Trophoblast cell (in vitro differentiated cells and primary cell): ENCODE measurements around the gene TCF25.

Experiments
- DNase-seq, 2 donors: peaks; one replicate each; pipeline ENCODE4 v3.0.0-alpha.2; 2016
- H2AFZ ChIP-seq: 2 replicates; pipeline ENCODE4 v1.6.1; 2013; ENCODE audit warnings: low read length, moderate library complexity, mild to moderate bottlenecking; ENCODE audit not compliant: insufficient read depth, poor library complexity
- H2AK5ac ChIP-seq: 2 replicates; pipeline ENCODE4 v1.6.1; 2013; ENCODE audit warnings: mild to moderate bottlenecking, low read length
- H2BK120ac ChIP-seq: 2 replicates; pipeline ENCODE4 v1.6.1; 2013; ENCODE audit warnings: low read length, mild to moderate bottlenecking, moderate library complexity; ENCODE audit not compliant: insufficient read depth, poor library complexity
- H2BK12ac ChIP-seq: 2 replicates; pipeline ENCODE4 v1.6.1; 2013; ENCODE audit warnings: mild to moderate bottlenecking, low read length, moderate library complexity
- H2BK5ac ChIP-seq: 2 replicates; pipeline ENCODE4 v1.6.1; 2013; ENCODE audit warnings: low read length, low read depth, moderate library complexity, mild to moderate bottlenecking; ENCODE audit not compliant: poor library complexity
- H3K14ac ChIP-seq: 2 replicates; pipeline ENCODE4 v1.6.1; 2013; ENCODE audit warnings: mild to moderate bottlenecking, low read length
- H3K18ac ChIP-seq: 2 replicates; pipeline ENCODE4 v1.6.1; 2013; ENCODE audit warnings: mild to moderate bottlenecking, low read length
- H3K23ac ChIP-seq: 2 replicates; pipeline ENCODE4 v1.6.1; 2013; ENCODE audit warnings: low read length
- H3K27ac ChIP-seq: 2 replicates; pipeline ENCODE4 v1.5.1; 2013; ENCODE audit warnings: low read depth, mild to moderate bottlenecking, inconsistent platforms, low read length, moderate library complexity
- H3K27me3 ChIP-seq: 2 replicates; pipeline ENCODE4 v1.6.1; 2013; ENCODE audit warnings: inconsistent platforms, mild to moderate bottlenecking, low read length, moderate library complexity; ENCODE audit not compliant: insufficient read depth
- H3K36me3 ChIP-seq, 2 experiments: 1 replicate in 1 of 2; 2 replicates in 1 of 2; pipeline ENCODE4 v1.6.1; 2013; ENCODE audit warnings: low read length in 2 of 2, mild to moderate bottlenecking in 2 of 2, moderate library complexity in 1 of 2; ENCODE audit not compliant: insufficient read depth in 2 of 2, control insufficient read depth in 1 of 2
- H3K4ac ChIP-seq: 2 replicates; pipeline ENCODE4 v1.6.1; 2013; ENCODE audit warnings: low read depth, mild to moderate bottlenecking, low read length, moderate library complexity
- H3K4me1 ChIP-seq, 2 experiments: 1 replicate in 1 of 2; 2 replicates in 1 of 2; pipeline ENCODE4 v1.6.1; 2013; ENCODE audit warnings: low read length in 2 of 2, mild to moderate bottlenecking in 2 of 2, moderate library complexity in 1 of 2; ENCODE audit not compliant: insufficient read depth in 2 of 2, control insufficient read depth in 1 of 2
- H3K4me2 ChIP-seq: 2 replicates; pipeline ENCODE4 v1.6.1; 2013; ENCODE audit warnings: inconsistent platforms, mild to moderate bottlenecking, low read length, moderate library complexity
- H3K4me3 ChIP-seq: 2 replicates; pipeline ENCODE4 v1.5.1; 2013; ENCODE audit warnings: mild to moderate bottlenecking, low read depth, low read length, inconsistent platforms
- H3K79me1 ChIP-seq: one replicate; pipeline ENCODE4 v1.6.1; 2013; ENCODE audit warnings: low read length
- H3K79me2 ChIP-seq: 2 replicates; pipeline ENCODE4 v1.6.1; 2013; ENCODE audit warnings: low read length, mild to moderate bottlenecking; ENCODE audit not compliant: control insufficient read depth, insufficient read depth, poor library complexity
- H3K9ac ChIP-seq: 2 replicates; pipeline ENCODE4 v1.6.1; 2013; ENCODE audit warnings: mild to moderate bottlenecking, low read length
- H3K9me3 ChIP-seq: 2 replicates; pipeline ENCODE4 v1.6.1; 2013; ENCODE audit warnings: low read depth, mild to moderate bottlenecking, control low read depth, inconsistent platforms, low read length; ENCODE audit not compliant: insufficient read depth
- H4K12ac ChIP-seq: 2 replicates; pipeline ENCODE4 v1.6.1; 2013; ENCODE audit warnings: low read depth, mild to moderate bottlenecking, low read length, moderate library complexity
- H4K8ac ChIP-seq: 2 replicates; pipeline ENCODE4 v1.6.1; 2013; ENCODE audit warnings: low read depth, mild to moderate bottlenecking, low read length, moderate library complexity
- H4K91ac ChIP-seq: one replicate; pipeline ENCODE4 v1.6.1; 2013; ENCODE audit warnings: low read depth, mild to moderate bottlenecking, low read length, moderate library complexity
- WGBS: extraction: QIAGEN DNeasy Blood & Tissue Kit; methylation state at CpG from one replicate; pipeline ENCODE4 v1.1.7; 2013; ENCODE audit warnings: missing lambda C conversion rate; ENCODE audit not compliant: insufficient read length, insufficient coverage; ENCODE audit errors: extremely low coverage; 5-methylcytosine and 5-hydroxymethylcytosine counted together

The TCF25 gene

DNA sequence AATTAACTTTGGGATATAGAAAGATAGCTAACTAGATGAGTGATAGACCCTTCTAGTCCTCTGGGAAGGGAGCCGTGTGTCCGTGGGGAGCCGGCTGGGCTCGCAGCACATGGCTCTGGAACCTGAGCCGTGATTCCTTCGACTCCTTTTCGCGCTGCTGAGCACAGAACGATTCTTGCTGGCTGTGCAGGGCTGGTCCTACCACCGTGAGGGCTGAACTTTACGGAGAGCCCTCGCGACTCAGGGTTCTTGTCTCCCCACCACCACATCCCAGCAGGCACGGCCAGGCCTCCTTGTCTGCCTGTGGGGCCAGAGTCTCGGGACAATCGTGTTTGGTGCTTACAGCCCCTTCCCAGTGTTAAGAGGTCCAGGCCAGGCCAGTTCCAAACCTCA, 13.8 kb upstream of the TCF25 start:
- no peaks in the 10 kb centered on the region for H3K79me1 ChIP-seq
- H3K4me3 ChIP-seq: no peak overlapping the region
- H4K91ac ChIP-seq: no peak overlapping the region
- H3K14ac ChIP-seq: no peak overlapping the region
- H3K18ac ChIP-seq: no peak overlapping the region
- H3K79me2 ChIP-seq: no peaks in the 10 kb centered on the region
- H3K36me3 ChIP-seq: peaks cover 35 to 36% of the 10 kb centered on the region in 2 experiments
- H2BK120ac ChIP-seq: no peak overlapping the region
- no peaks in the 10 kb centered on the region for H3K27me3 ChIP-seq
- no peak overlapping the region for H4K8ac ChIP-seq
- no peak overlapping the region for H4K12ac ChIP-seq
- H2AFZ ChIP-seq: no peak overlapping the region
- no peak overlapping the region for H3K23ac ChIP-seq
- no peak overlapping the region for H2AK5ac ChIP-seq
- no peak overlapping the region for H3K27ac ChIP-seq
- H3K9me3 ChIP-seq: peaks cover 2% of the 10 kb centered on the region
- DNase-seq: no peak
- peaks cover 11 to 13% of the 10 kb centered on the region in 2 experiments for H3K4me1 ChIP-seq
- H3K9ac ChIP-seq: no peak overlapping the region
- no peak overlapping the region for H3K4ac ChIP-seq
- no peak overlapping the region for H2BK12ac ChIP-seq
- WGBS: no CpG with 5 or more reads among the region's 16 CpGs
- H3K4me2 ChIP-seq: no peak overlapping the region
- no peak overlapping the region for H2BK5ac ChIP-seq

DNA sequence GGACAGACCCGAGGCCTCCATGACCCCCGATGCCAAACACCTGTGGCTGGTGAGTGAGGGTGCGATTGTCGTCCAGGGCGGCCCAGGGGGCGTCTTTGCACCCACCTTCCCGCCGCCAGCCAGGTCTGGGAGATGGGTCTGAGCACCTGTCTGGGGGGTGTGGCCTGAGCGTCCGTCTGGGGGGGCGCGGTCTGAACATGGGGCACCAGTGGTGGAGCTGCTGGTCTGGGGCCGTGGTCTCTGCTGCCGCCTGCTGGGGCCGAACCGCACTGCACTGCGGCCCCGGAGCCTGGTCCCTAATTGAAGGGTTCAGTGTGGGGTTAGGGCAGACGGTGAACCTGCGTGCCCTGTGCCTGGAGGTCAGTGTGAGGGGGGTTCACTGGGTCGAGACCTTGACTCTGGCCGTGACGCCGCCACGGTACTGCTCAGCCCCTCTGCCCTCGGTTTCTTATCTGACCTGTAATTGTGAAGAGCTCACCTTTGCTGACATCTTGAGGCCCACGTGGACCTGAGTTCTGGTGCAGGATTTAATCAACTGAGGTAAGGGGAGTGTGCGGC, 12.6 kb upstream of the TCF25 start:
- Histone ChIP-seq H4K12ac (no peak overlapping the region), H3K79me1 (no peaks in the 10 kb centered on the region), H3K23ac (no peak overlapping the region), H2AK5ac (no peak overlapping the region), H3K14ac (no peak overlapping the region), H3K79me2 (no peaks in the 10 kb centered on the region), H3K4me1 (peaks cover 11 to 13% of the 10 kb centered on the region in 2 experiments), H2BK120ac (no peak overlapping the region), H3K4me3 (no peak overlapping the region), H4K8ac (no peak overlapping the region), H2BK5ac (no peak overlapping the region), H3K4me2 (no peak overlapping the region), H2BK12ac (no peak overlapping the region), H3K27me3 (no peaks in the 10 kb centered on the region), H3K27ac (no peak overlapping the region), H3K36me3 (peaks cover 27 to 32% of the 10 kb centered on the region in 2 experiments), H3K4ac (no peak overlapping the region), H2AFZ (no peak overlapping the region), H3K9ac (no peak overlapping the region), H4K91ac (no peak overlapping the region), H3K9me3 (peaks cover 2% of the 10 kb centered on the region), H3K18ac (no peak overlapping the region)
- peak; percentile 39 to 55 for DNase-seq
- WGBS: no CpG with 5 or more reads among the region's 28 CpGs

DNA sequence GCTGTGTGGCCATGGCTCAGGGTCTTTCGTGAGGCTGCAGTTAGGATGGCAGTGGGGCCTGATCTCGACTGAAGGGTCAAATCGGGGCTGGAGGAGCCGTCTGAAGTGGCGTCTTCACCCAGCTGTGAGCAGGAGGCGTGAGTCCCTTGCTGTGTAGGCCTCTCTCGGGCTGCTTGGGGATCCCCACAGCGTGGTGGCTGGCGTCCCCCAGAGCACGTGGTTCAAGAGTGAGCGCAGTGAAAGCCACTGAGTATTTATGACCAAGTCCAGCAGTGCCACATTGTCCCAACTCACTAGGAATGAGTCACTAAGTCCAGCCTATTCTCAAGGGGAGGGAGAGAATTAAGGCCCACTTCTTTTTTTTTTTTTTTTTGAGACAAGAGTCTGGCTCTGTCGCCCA, 11.7 kb upstream of the TCF25 start:
- no peaks in the 10 kb centered on the region for H3K79me2 ChIP-seq
- H4K8ac ChIP-seq: no peak overlapping the region
- no peak overlapping the region for H3K4ac ChIP-seq
- H3K4me1 ChIP-seq: peaks cover 11 to 13% of the 10 kb centered on the region in 2 experiments
- no peak overlapping the region for H3K4me3 ChIP-seq
- no peak overlapping the region for H2AK5ac ChIP-seq
- no peak overlapping the region for H2AFZ ChIP-seq
- H3K27me3 ChIP-seq: no peaks in the 10 kb centered on the region
- H2BK12ac ChIP-seq: no peak overlapping the region
- H4K12ac ChIP-seq: no peak overlapping the region
- no peak overlapping the region for H3K27ac ChIP-seq
- H4K91ac ChIP-seq: no peak overlapping the region
- no peaks in the 10 kb centered on the region for H3K79me1 ChIP-seq
- H2BK120ac ChIP-seq: no peak overlapping the region
- no peak overlapping the region for H3K4me2 ChIP-seq
- WGBS: no CpG with 5 or more reads among the region's 12 CpGs
- no peak overlapping the region for H2BK5ac ChIP-seq
- DNase-seq: no peak
- H3K23ac ChIP-seq: no peak overlapping the region
- H3K9ac ChIP-seq: no peak overlapping the region
- no peak overlapping the region for H3K14ac ChIP-seq
- no peak overlapping the region for H3K18ac ChIP-seq
- H3K36me3 ChIP-seq: peaks cover 24 to 32% of the 10 kb centered on the region in 2 experiments
- peaks cover 2% of the 10 kb centered on the region for H3K9me3 ChIP-seq

DNA sequence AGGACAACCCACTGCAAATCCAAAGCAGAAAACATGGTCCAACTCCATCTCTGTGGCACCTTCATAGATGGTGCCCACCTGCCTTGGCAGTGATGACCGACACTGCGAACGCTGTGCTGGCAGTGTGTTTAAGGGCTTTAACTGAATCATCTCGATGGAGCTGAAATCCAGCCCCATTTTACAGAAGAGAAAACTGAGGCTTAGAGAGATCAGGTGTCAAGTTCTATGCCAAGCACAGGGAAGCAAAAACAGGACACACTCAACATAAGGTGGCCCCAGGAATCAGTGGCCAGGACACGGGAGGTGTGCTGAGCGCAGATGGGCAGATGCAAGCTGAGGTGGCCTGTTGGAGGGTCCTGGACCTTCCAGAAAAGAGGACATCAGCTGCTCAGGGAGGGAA, 10.7 kb upstream of the TCF25 start:
- no peak overlapping the region for H2AFZ ChIP-seq
- peaks cover 11 to 13% of the 10 kb centered on the region in 2 experiments for H3K4me1 ChIP-seq
- DNase-seq: no peak
- H3K27me3 ChIP-seq: no peaks in the 10 kb centered on the region
- H3K14ac ChIP-seq: no peak overlapping the region
- H3K27ac ChIP-seq: no peak overlapping the region
- H4K12ac ChIP-seq: no peak overlapping the region
- no peak overlapping the region for H3K18ac ChIP-seq
- H3K9me3 ChIP-seq: peaks cover 5% of the 10 kb centered on the region
- no peak overlapping the region for H2BK120ac ChIP-seq
- no peak overlapping the region for H3K4me2 ChIP-seq
- no peak overlapping the region for H2BK12ac ChIP-seq
- peaks cover 24 to 35% of the 10 kb centered on the region in 2 experiments for H3K36me3 ChIP-seq
- H3K79me1 ChIP-seq: no peaks in the 10 kb centered on the region
- H3K9ac ChIP-seq: no peak overlapping the region
- no peak overlapping the region for H2BK5ac ChIP-seq
- no peak overlapping the region for H2AK5ac ChIP-seq
- H4K8ac ChIP-seq: no peak overlapping the region
- no peak overlapping the region for H3K4ac ChIP-seq
- H4K91ac ChIP-seq: no peak overlapping the region
- H3K23ac ChIP-seq: no peak overlapping the region
- H3K79me2 ChIP-seq: no peaks in the 10 kb centered on the region
- H3K4me3 ChIP-seq: no peak overlapping the region
- WGBS: no CpG with 5 or more reads among the region's 6 CpGs
